ENCODE measurements around the gene YY1. TPM values are rescaled to one million over a fixed set of nuclear protein-coding genes. Genes with fewer than 3 reads are reported as not detected.

YY1 gene
- total and polyA plus RNA-seq, 2 donors from 2014 or later = 34.2 to 60.4 TPM

DNA sequence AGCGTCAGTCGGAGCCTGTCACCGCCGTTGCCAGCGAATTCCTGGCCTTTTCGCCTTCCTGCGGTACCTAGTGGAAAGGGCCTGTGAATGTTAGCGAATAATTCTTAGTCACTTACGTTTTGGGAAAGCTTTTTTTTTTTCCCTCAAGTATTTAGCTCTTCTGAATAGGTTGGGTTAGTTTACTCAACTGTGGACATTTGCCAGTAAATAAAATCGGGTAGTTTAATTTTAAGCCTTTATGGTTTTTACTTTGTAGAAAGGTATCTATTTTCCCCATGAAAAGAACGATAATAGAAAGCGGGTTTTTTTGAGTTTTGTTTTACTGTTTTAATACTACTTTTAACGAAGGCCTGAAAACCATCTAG is 1.7 kb downstream of the YY1 start:
- DNase-seq (no peak), FAIRE-seq (no peak)
- Histone ChIP-seq H3K27me3 (ENCODE audit: control insufficient read depth, insufficient read depth, low read length) (no peaks in the 10 kb centered on the region), H3K27ac (ENCODE audit: low read depth in 2 of 2, low read length in 2 of 2) (peak overlapping the region; percentile 89 to 92), H3K9me3 (ENCODE audit: control insufficient read depth in 2 of 3, insufficient read depth in 1 of 3, low read length in 3 of 3) (no peaks in the 10 kb centered on the region), H3K4me1 (ENCODE audit: control insufficient read depth in 2 of 3, insufficient read depth in 2 of 3, low read depth in 1 of 3, low read length in 3 of 3) (peaks cover 6 to 20% (median 13%) of the 10 kb centered on the region in 3 donors), H3K9ac (ENCODE audit: low read length in 3 of 3) (peak overlapping the region; percentile 8 to 70 (median 68)), H3K36me3 (ENCODE audit: control insufficient read depth in 2 of 3, insufficient read depth in 3 of 3, low read length in 3 of 3) (no peaks in the 10 kb centered on the region), H3K4me3 (ENCODE audit: low read length in 3 of 3) (peak overlapping the region; percentile 53 to 70 (median 63))
- intact Hi-C loops (cut with DNase I) = no loop called here
- no peak for TF ChIP-seq CTCF (IDR thresholded peaks at IDR 0.05; ENCODE audit: borderline replicate concordance, extremely low read depth, insufficient read depth)

DNA sequence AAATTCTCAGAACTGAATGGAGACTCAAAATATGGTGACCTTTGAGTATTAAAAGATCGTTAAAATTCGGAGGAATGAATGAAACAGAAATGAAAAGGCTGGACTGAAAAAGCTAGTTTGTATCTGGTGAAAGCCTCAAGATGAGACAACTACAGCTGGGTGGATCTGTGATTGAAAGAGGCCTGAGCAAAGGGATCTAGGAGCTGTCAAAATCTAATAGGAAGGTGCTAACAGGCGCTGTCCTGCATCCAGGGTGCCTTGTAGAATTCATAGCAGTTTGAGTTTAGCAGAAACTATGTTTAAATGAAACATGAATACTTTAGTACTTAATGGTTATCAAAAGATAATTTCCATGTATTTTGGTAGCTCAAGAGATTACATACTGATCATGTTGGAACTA is 2.3 kb downstream of the YY1 start:
- TF ChIP-seq CTCF (IDR thresholded peaks at IDR 0.05; ENCODE audit: borderline replicate concordance, extremely low read depth, insufficient read depth) = no peak
- peak in 1 of 5 donors; percentile 26 for DNase-seq
- H3K4me1 ChIP-seq (ENCODE audit: control insufficient read depth in 2 of 3, insufficient read depth in 2 of 3, low read depth in 1 of 3, low read length in 3 of 3) = peaks cover 6 to 24% (median 17%) of the 10 kb centered on the region in 3 donors
- H3K36me3 ChIP-seq (ENCODE audit: control insufficient read depth in 2 of 3, insufficient read depth in 3 of 3, low read length in 3 of 3) = no peaks in the 10 kb centered on the region
- H3K27ac ChIP-seq (ENCODE audit: low read depth in 2 of 2, low read length in 2 of 2) = peak overlapping the region; percentile 89 to 92
- intact Hi-C loops (cut with DNase I) = no loop called here
- no peaks in the 10 kb centered on the region for H3K27me3 ChIP-seq (ENCODE audit: control insufficient read depth, insufficient read depth, low read length)
- no peak for FAIRE-seq
- H3K9me3 ChIP-seq (ENCODE audit: control insufficient read depth in 2 of 3, insufficient read depth in 1 of 3, low read length in 3 of 3) = no peaks in the 10 kb centered on the region
- H3K9ac ChIP-seq (ENCODE audit: low read length in 3 of 3) = peak overlapping the region; percentile 4 to 80 (median 68)
- peak overlapping the region; percentile 3 to 63 (median 53) for H3K4me3 ChIP-seq (ENCODE audit: low read length in 3 of 3)

GRCh38 chr14:100243020-100243419 is 4.1 kb downstream of the YY1 start:
- Histone ChIP-seq H3K27me3 (ENCODE audit: control insufficient read depth, insufficient read depth, low read length) (no peaks in the 10 kb centered on the region), H3K36me3 (ENCODE audit: control insufficient read depth in 2 of 3, insufficient read depth in 3 of 3, low read length in 3 of 3) (no peaks in the 10 kb centered on the region), H3K9me3 (ENCODE audit: control insufficient read depth in 2 of 3, insufficient read depth in 1 of 3, low read length in 3 of 3) (no peaks in the 10 kb centered on the region), H3K4me1 (ENCODE audit: control insufficient read depth in 2 of 3, insufficient read depth in 2 of 3, low read depth in 1 of 3, low read length in 3 of 3) (peaks cover 2 to 28% (median 19%) of the 10 kb centered on the region in 3 donors), H3K9ac (ENCODE audit: low read length in 3 of 3) (no peak overlapping the region), H3K4me3 (ENCODE audit: low read length in 3 of 3) (no peak overlapping the region), H3K27ac (ENCODE audit: low read depth in 2 of 2, low read length in 2 of 2) (no peak overlapping the region)
- no peak for DNase-seq
- no peak for TF ChIP-seq CTCF (IDR thresholded peaks at IDR 0.05; ENCODE audit: borderline replicate concordance, extremely low read depth, insufficient read depth)
- intact Hi-C loops (cut with DNase I) = no loop called here
- FAIRE-seq = no peak
